HepG2 (cell line): ENCODE data around the gene LBX2. TPM values are rescaled to one million over a fixed set of nuclear protein-coding genes. Genes with fewer than 3 reads are reported as not detected.

Experiments used
- AKAP8 ChIP-seq: sonication (generic); formaldehyde crosslinking; IDR thresholded peaks from 2 replicates; pipeline ENCODE4 v1.5.1; 2020; ENCODE audit warnings: mild to moderate bottlenecking, missing genetic modification reagents
- BRCA1 ChIP-seq: sonication (generic); formaldehyde crosslinking; IDR thresholded peaks from 2 replicates; pipeline ENCODE4 v1.4.0; 2020; ENCODE audit warnings: missing genetic modification reagents
- EP300 ChIP-seq, 3 experiments: sonication (generic) in 1 of 3; formaldehyde crosslinking in 1 of 3; IDR thresholded peaks; 2 replicates each; pipeline versions ENCODE4 v1.5.1 to v1.6.1; 2011 to 2020; ENCODE audit warnings: low read depth in 2 of 3, low read length in 2 of 3, borderline replicate concordance in 1 of 3, improper control_type of control experiment in 1 of 3, mild to moderate bottlenecking in 1 of 3, missing genetic modification reagents in 1 of 3, moderate library complexity in 1 of 3
- HNF4A ChIP-seq: sonication (generic); formaldehyde crosslinking; IDR thresholded peaks from 2 replicates; pipeline ENCODE4 v1.4.0; 2020; ENCODE audit warnings: missing genetic modification reagents
- HOXD1 ChIP-seq: sonication (generic); formaldehyde crosslinking; IDR thresholded peaks from 2 replicates; pipeline ENCODE4 v1.5.0; 2020; ENCODE audit warnings: missing genetic modification reagents
- KDM2A ChIP-seq: sonication (generic); formaldehyde crosslinking; IDR thresholded peaks from 2 replicates; pipeline ENCODE4 v1.4.0; 2020; ENCODE audit warnings: low read depth, missing genetic modification reagents, borderline replicate concordance
- NBN ChIP-seq: fragments of 450-650 bp; conservative IDR thresholded peaks from 2 replicates; pipeline ENCODE4 v1.6.1; 2017
- NR2F1 ChIP-seq, 2 experiments: fragments of 450-650 bp in 1 of 2; formaldehyde crosslinking in 1 of 2; IDR thresholded peaks; 2 replicates each; pipeline versions ENCODE4 v1.5.0 to v1.6.1; 2016 to 2020; ENCODE audit warnings: mild to moderate bottlenecking in 1 of 2, missing compliant biosample characterization in 1 of 2, missing genetic modification reagents in 1 of 2, moderate library complexity in 1 of 2
- NR2F6 ChIP-seq, 2 experiments: IDR thresholded peaks; 2 replicates each; pipeline ENCODE4 v1.6.1; 2016; ENCODE audit warnings: antibody characterized with exemption in 1 of 2, mild to moderate bottlenecking in 1 of 2
- PITX1 ChIP-seq: sonication (generic); formaldehyde crosslinking; IDR thresholded peaks from 2 replicates; pipeline ENCODE4 v1.5.1; 2020; ENCODE audit warnings: mild to moderate bottlenecking, missing genetic modification reagents
- RBM22 ChIP-seq: fragments of 200-400 bp; formaldehyde crosslinking; optimal IDR thresholded peaks from 2 replicates; pipeline ENCODE3; 2017; ENCODE audit warnings: mild to moderate bottlenecking, low read length, moderate library complexity
- SMYD3 ChIP-seq: sonication (generic); formaldehyde crosslinking; IDR thresholded peaks from 2 replicates; pipeline ENCODE4 v1.8.1; 2023; ENCODE audit warnings: mild to moderate bottlenecking, missing genetic modification reagents
- TARDBP ChIP-seq: sonication (generic); formaldehyde crosslinking; IDR thresholded peaks from 2 replicates; pipeline ENCODE4 v1.8.0; 2022; ENCODE audit warnings: mild to moderate bottlenecking, missing genetic modification reagents
- THYN1 ChIP-seq: sonication (generic); formaldehyde crosslinking; IDR thresholded peaks from 2 replicates; pipeline ENCODE4 v1.8.1; 2023; ENCODE audit warnings: low read depth, mild to moderate bottlenecking, moderate library complexity, missing genetic modification reagents, borderline replicate concordance
- ZFY ChIP-seq: sonication (generic); formaldehyde crosslinking; IDR thresholded peaks from 2 replicates; pipeline ENCODE4 v1.4.0; 2020; ENCODE audit warnings: missing genetic modification reagents
- ZNF543 ChIP-seq: sonication (generic); formaldehyde crosslinking; IDR thresholded peaks from 2 replicates; pipeline ENCODE4 v1.4.0; 2020; ENCODE audit warnings: mild to moderate bottlenecking, missing genetic modification reagents
- ZSCAN25 ChIP-seq: sonication (generic); formaldehyde crosslinking; IDR thresholded peaks from 2 replicates; pipeline ENCODE4 v1.8.0; 2022; ENCODE audit warnings: mild to moderate bottlenecking, missing genetic modification reagents
- polyA plus RNA-seq, 8 experiments: library from polyadenylated mRNA; depleted of rRNA in 3 of 8; stranded (reverse) in 7 of 8; unstranded in 1 of 8; fragments of >200 nt; fragmentation: Illumina TruSeq in 4 of 8; extraction: Trizol in 4 of 8; gene quantifications; 2 replicates each; pipeline versions ENCODE4 v1.2.1 to v1.2.3, GENCODE V29; 2011 to 2016; ENCODE audit warnings: low read depth in 4 of 8, missing spikeins in 1 of 8, mixed read lengths in 1 of 8; ENCODE audit not compliant: insufficient read depth in 1 of 8
- total RNA-seq, 5 experiments: library from RNA; depleted of rRNA; stranded (reverse); fragments of >200 nt; fragmentation: Illumina TruSeq; extraction: Trizol; gene quantifications; 2 replicates each; pipeline ENCODE4 v1.2.3, GENCODE V29; 2016; ENCODE audit warnings: low read depth in 1 of 5
- TF ChIP-seq, protein P1 (sequence below): sonication (generic); formaldehyde crosslinking; IDR thresholded peaks from 2 replicates; pipeline ENCODE4 v1.8.0; 2022; ENCODE audit warnings: missing genetic modification reagents, mild to moderate bottlenecking, borderline replicate concordance
- TF ChIP-seq, protein P2 (sequence below): sonication (generic); formaldehyde crosslinking; IDR thresholded peaks from 2 replicates; pipeline ENCODE4 v1.8.1; 2023; ENCODE audit warnings: mild to moderate bottlenecking, missing genetic modification reagents
- TF ChIP-seq, protein P3 (sequence below), 2 experiments: fragments of 450-650 bp in 1 of 2; sonication (generic) in 1 of 2; formaldehyde crosslinking; IDR thresholded peaks; 2 replicates each; pipeline versions ENCODE4 v1.5.0 to v1.8.0; 2020 to 2022; ENCODE audit warnings: mild to moderate bottlenecking in 1 of 2, missing genetic modification reagents in 1 of 2
- TF ChIP-seq, protein P4 (sequence below): sonication (generic); formaldehyde crosslinking; IDR thresholded peaks from 2 replicates; pipeline ENCODE4 v1.4.0; 2020; ENCODE audit warnings: low read depth, mild to moderate bottlenecking, missing genetic modification reagents
- TF ChIP-seq, protein P5 (sequence below): sonication (generic); formaldehyde crosslinking; IDR thresholded peaks from 2 replicates; pipeline ENCODE4 v1.5.0; 2020; ENCODE audit warnings: missing genetic modification reagents

LBX2 gene
- total and polyA plus RNA-seq, 2 of the 13 experiments (the other 11 are each of a cell fraction or from before 2014, with no cell fraction given), result 6.4 to 8.1 TPM

DNA sequence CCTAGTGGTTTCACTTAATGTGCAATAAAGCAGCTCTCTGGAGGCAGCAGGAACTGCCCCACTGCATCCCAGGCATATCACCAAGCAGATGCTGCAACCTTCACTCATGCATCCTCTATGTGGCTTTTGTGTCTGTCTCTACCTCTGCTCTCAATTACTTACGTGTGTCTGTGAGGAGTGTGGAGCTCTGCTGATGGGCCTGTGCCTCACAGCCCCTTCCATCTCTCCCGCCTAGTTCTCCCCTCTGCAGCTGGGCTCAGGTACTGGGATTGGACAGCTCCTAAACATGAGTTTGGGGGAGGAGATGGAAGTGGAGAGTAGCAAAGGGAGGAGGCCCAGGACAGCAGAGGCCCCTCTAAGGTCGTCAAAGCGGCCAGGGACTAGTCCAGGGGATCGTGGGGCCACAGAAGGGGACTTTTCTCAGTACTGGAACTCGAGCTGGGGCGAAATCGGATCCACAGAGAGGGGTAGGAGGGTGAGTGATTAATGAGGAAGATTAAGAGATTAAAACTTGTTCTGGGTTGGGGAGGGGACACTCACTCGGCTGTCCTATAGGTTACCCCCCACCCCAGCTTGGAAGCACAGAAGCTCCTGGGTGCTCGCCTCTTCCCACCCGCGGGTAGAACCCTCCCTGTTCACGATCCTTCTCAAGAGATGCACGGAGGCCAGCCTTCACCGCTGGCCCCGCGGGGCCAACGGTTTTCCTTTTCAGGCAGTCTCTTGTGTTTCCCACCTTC lies 2.1 kb upstream of the LBX2 start (continued):
- peak; percentile 31; the same call in 1 of the 2 replicates for TF ChIP-seq TARDBP
- TF ChIP-seq ZFY (CRISPR knock-in tag), result peak; percentile 56; the same call in 1 of the 2 replicates
- TF ChIP-seq, protein P1, sequence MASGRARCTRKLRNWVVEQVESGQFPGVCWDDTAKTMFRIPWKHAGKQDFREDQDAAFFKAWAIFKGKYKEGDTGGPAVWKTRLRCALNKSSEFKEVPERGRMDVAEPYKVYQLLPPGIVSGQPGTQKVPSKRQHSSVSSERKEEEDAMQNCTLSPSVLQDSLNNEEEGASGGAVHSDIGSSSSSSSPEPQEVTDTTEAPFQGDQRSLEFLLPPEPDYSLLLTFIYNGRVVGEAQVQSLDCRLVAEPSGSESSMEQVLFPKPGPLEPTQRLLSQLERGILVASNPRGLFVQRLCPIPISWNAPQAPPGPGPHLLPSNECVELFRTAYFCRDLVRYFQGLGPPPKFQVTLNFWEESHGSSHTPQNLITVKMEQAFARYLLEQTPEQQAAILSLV (CRISPR knock-in tag), result peak; percentile 14; the same call in 1 of the 2 replicates
- TF ChIP-seq HNF4A (CRISPR knock-in tag), result peak; percentile 24; the same call in 1 of the 2 replicates
- TF ChIP-seq NBN, result no peak
- no peak for TF ChIP-seq PITX1 (CRISPR knock-in tag)
- TF ChIP-seq NR2F1 (CRISPR knock-in tag; IDR thresholded peaks at IDR 0.05), result no peak
- TF ChIP-seq EP300 (IDR thresholded peaks at IDR 0.05; ENCODE audit: low read depth in 2 of 2, low read length in 2 of 2), result peak in 1 of 2 experiments; percentile 23; a peak in 1 of 4 replicates
- no peak for TF ChIP-seq EP300 (CRISPR knock-in tag; IDR thresholded peaks at IDR 0.05; ENCODE audit: borderline replicate concordance)
- 0 out of 2 replicates have a peak, but pooled peaks have one; percentile 3 for TF ChIP-seq HOXD1 (CRISPR knock-in tag)
- TF ChIP-seq, protein P2, sequence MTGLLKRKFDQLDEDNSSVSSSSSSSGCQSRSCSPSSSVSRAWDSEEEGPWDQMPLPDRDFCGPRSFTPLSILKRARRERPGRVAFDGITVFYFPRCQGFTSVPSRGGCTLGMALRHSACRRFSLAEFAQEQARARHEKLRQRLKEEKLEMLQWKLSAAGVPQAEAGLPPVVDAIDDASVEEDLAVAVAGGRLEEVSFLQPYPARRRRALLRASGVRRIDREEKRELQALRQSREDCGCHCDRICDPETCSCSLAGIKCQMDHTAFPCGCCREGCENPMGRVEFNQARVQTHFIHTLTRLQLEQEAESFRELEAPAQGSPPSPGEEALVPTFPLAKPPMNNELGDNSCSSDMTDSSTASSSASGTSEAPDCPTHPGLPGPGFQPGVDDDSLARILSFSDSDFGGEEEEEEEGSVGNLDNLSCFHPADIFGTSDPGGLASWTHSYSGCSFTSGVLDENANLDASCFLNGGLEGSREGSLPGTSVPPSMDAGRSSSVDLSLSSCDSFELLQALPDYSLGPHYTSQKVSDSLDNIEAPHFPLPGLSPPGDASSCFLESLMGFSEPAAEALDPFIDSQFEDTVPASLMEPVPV (CRISPR knock-in tag), result peak; percentile 58; the same call in 1 of the 2 replicates
- 0 out of 2 replicates have a peak, but pooled peaks have one; percentile 18 for TF ChIP-seq SMYD3 (CRISPR knock-in tag)
- TF ChIP-seq ZSCAN25 (CRISPR knock-in tag), result 0 out of 2 replicates have a peak, but pooled peaks have one; percentile 64
- TF ChIP-seq, protein P3, sequence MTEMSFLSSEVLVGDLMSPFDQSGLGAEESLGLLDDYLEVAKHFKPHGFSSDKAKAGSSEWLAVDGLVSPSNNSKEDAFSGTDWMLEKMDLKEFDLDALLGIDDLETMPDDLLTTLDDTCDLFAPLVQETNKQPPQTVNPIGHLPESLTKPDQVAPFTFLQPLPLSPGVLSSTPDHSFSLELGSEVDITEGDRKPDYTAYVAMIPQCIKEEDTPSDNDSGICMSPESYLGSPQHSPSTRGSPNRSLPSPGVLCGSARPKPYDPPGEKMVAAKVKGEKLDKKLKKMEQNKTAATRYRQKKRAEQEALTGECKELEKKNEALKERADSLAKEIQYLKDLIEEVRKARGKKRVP (CRISPR knock-in tag; IDR thresholded peaks at IDR 0.05), result no peak
- peak; percentile 70 for TF ChIP-seq RBM22
- peak; percentile 60; the same call in 1 of the 2 replicates for TF ChIP-seq KDM2A (CRISPR knock-in tag)
- TF ChIP-seq BRCA1 (CRISPR knock-in tag), result no peak
- peak; percentile 8; the same call in 1 of the 2 replicates for TF ChIP-seq AKAP8 (CRISPR knock-in tag)
- no peak for TF ChIP-seq ZNF543 (CRISPR knock-in tag)
- TF ChIP-seq, protein P4, sequence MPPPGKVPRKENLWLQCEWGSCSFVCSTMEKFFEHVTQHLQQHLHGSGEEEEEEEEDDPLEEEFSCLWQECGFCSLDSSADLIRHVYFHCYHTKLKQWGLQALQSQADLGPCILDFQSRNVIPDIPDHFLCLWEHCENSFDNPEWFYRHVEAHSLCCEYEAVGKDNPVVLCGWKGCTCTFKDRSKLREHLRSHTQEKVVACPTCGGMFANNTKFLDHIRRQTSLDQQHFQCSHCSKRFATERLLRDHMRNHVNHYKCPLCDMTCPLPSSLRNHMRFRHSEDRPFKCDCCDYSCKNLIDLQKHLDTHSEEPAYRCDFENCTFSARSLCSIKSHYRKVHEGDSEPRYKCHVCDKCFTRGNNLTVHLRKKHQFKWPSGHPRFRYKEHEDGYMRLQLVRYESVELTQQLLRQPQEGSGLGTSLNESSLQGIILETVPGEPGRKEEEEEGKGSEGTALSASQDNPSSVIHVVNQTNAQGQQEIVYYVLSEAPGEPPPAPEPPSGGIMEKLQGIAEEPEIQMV (CRISPR knock-in tag), result no peak
- no peak for TF ChIP-seq THYN1 (CRISPR knock-in tag)
- no peak for TF ChIP-seq NR2F6 (IDR thresholded peaks at IDR 0.05)
- TF ChIP-seq NR2F6 (CRISPR knock-in tag; IDR thresholded peaks at IDR 0.05), result no peak
- TF ChIP-seq, protein P5, sequence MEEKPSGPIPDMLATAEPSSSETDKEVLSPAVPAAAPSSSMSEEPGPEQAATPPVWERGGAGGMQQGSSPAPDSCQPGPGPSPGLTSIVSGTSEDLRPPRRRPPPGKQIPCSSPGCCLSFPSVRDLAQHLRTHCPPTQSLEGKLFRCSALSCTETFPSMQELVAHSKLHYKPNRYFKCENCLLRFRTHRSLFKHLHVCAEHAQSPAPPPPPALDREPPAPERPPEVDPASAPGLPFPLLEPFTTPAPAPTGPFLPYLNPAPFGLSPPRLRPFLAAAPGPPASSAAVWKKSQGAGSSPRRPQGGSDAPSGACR, result 0 out of 2 replicates have a peak, but pooled peaks have one; percentile 44
